Fibroblast of lung (primary cell): Measurements from ENCODE around the gene ST8SIA6. TPM values are rescaled to one million over a fixed set of nuclear protein-coding genes. Genes with fewer than 3 reads are reported as not detected.

Source experiments
- DNase-seq, 2 donors: peaks; one replicate each; pipeline versions ENCODE4 v3.0.0 to v3.0.0-alpha.2; 2010; ENCODE audit warnings: low read depth in 2 of 2
- H2AFZ ChIP-seq: 2 replicates; pipeline ENCODE4 v1.5.1; 2012; ENCODE audit warnings: low read length, control low read depth, inconsistent platforms
- H3K27ac ChIP-seq: 2 replicates; pipeline ENCODE4 v1.5.1; 2011; ENCODE audit warnings: low read length, control low read depth; ENCODE audit not compliant: insufficient read depth
- H3K27me3 ChIP-seq: 2 replicates; pipeline ENCODE4 v1.5.1; 2011; ENCODE audit warnings: mild to moderate bottlenecking, low read length; ENCODE audit not compliant: control insufficient read depth, insufficient read depth
- H3K36me3 ChIP-seq: 2 replicates; pipeline ENCODE4 v1.5.1; 2011; ENCODE audit warnings: low read length; ENCODE audit not compliant: control insufficient read depth, insufficient read depth
- H3K4me1 ChIP-seq: 2 replicates; pipeline ENCODE4 v1.5.1; 2011; ENCODE audit warnings: low read length; ENCODE audit not compliant: control insufficient read depth, insufficient read depth; ENCODE audit errors: extremely low read depth
- H3K4me2 ChIP-seq: 2 replicates; pipeline ENCODE4 v1.5.1; 2011; ENCODE audit warnings: low read length, control low read depth; ENCODE audit not compliant: insufficient read depth; ENCODE audit errors: extremely low read depth
- H3K4me3 ChIP-seq, 4 experiments: fragments of 200-600 bp in 1 of 4; sonication (generic) in 1 of 4; replicated peaks in 1 of 4; 2 replicates each; pipeline ENCODE4 v1.5.1; 2011 to 2016; ENCODE audit warnings: low read length in 4 of 4, low read depth in 3 of 4, mild to moderate bottlenecking in 3 of 4, control low read depth in 2 of 4, inconsistent platforms in 1 of 4, mixed read lengths in 1 of 4; ENCODE audit not compliant: insufficient read depth in 1 of 4; ENCODE audit errors: control extremely low read depth in 1 of 4
- H3K79me2 ChIP-seq: 2 replicates; pipeline ENCODE4 v1.5.1; 2012; ENCODE audit warnings: mild to moderate bottlenecking, low read length, inconsistent platforms; ENCODE audit not compliant: control insufficient read depth, insufficient read depth
- H3K9ac ChIP-seq: 2 replicates; pipeline ENCODE4 v1.5.1; 2011; ENCODE audit warnings: mild to moderate bottlenecking, low read length, control low read depth; ENCODE audit not compliant: insufficient read depth
- H3K9me3 ChIP-seq: 2 replicates; pipeline ENCODE4 v1.5.1; 2012; ENCODE audit warnings: low read depth, low read length; ENCODE audit not compliant: control insufficient read depth, insufficient read depth
- H4K20me1 ChIP-seq: 2 replicates; pipeline ENCODE4 v1.5.1; 2011; ENCODE audit warnings: low read length; ENCODE audit not compliant: control insufficient read depth, insufficient read depth; ENCODE audit errors: extremely low read depth
- EZH2 ChIP-seq: IDR thresholded peaks from 2 replicates; pipeline ENCODE4 v1.5.1; 2012; ENCODE audit warnings: low read length, control low read depth, mild to moderate bottlenecking; ENCODE audit errors: missing control alignments
- polyA plus RNA-seq, 2 donors: library from polyadenylated mRNA; depleted of rRNA in 1 of 2; stranded (reverse) in 1 of 2; unstranded in 1 of 2; fragments of >200 nt; gene quantifications; 2 replicates each; pipeline ENCODE4 v1.2.1, GENCODE V29; 2011 to 2012; ENCODE audit warnings: missing spikeins in 1 of 2
- total RNA-seq: library from RNA; depleted of rRNA; stranded (reverse); fragments of >200 nt; gene quantifications from 2 replicates; pipeline ENCODE4 v1.2.1, GENCODE V29; 2014
- TF ChIP-seq, protein P1 (sequence below), 2 donors: IDR thresholded peaks in 1 of 2; conservative IDR thresholded peaks in 1 of 2; 1 replicate in 1 of 2; 2 replicates in 1 of 2; pipeline ENCODE4 v1.5.1; 2011 to 2012; ENCODE audit warnings: low read length in 2 of 2, control low read depth in 1 of 2, inconsistent platforms in 1 of 2, low read depth in 1 of 2, mild to moderate bottlenecking in 1 of 2

ST8SIA6 gene
- total and polyA plus RNA-seq, 2 donors (not counting 1 experiment from before 2014, with no cell fraction given): under 0.01 to 0.05 TPM

DNA sequence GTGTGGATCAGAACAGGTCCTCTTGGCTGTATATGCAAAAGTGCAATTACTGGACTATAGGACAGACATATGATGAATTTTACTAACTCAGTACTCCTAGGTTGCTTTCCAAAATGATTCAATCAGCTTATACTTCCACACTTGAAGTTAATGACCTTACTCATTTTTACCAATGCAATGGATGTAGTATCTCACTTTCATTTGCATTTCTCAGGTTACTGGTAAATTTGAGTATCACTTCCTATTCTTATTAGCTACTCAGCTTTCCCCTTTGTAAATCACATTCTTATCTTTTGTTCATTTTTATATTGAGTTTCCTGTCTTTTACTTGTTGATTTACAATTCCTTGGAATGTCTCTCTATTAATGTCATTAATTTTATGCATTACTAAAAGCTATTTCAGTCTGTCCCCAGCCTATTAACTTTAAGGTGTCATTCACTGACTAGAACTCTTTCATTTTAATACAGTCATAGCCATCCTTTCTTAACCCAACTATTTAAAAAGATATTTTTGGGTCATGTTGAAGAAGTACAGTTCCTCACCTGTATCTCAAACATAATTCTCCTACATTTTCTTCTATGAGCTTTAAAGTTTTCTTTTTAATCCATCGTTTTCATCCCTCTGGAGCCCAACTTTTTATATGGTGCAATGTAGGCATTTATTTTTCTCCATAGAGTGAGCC lies 137.8 kb downstream of the ST8SIA6 start:
- Histone ChIP-seq H3K4me1 (no peaks in the 10 kb centered on the region), H2AFZ (no peak overlapping the region)
- DNase-seq: no peak

DNA sequence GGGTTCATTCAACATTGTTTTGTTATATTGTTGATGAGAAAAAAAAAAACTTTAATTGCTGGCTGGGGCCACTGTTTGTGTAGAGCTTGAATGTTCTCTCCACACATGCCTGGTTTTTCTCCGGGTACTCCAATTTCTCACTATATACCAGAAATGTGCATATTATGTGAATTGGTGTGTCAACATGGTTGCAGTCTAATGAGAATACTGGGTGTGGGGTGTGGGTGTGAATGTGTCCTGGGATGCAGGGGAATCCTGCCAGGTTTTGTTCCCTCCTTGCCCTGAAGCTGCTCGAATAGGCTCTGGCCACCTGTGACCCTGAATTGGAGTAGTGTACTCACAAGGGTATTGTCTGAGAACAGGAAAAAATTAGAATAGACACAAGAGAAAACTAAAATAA lies 145.0 kb downstream of the ST8SIA6 start:
- no peak overlapping the region for H3K9ac ChIP-seq
- H3K79me2 ChIP-seq: no peaks in the 10 kb centered on the region
- H2AFZ ChIP-seq: no peak overlapping the region
- no peaks in the 10 kb centered on the region for H3K36me3 ChIP-seq
- H3K4me2 ChIP-seq: no peak overlapping the region
- no peak for DNase-seq
- H3K9me3 ChIP-seq: no peaks in the 10 kb centered on the region
- H4K20me1 ChIP-seq: no peaks in the 10 kb centered on the region
- no peaks in the 10 kb centered on the region for H3K4me1 ChIP-seq
- TF ChIP-seq, protein P1, sequence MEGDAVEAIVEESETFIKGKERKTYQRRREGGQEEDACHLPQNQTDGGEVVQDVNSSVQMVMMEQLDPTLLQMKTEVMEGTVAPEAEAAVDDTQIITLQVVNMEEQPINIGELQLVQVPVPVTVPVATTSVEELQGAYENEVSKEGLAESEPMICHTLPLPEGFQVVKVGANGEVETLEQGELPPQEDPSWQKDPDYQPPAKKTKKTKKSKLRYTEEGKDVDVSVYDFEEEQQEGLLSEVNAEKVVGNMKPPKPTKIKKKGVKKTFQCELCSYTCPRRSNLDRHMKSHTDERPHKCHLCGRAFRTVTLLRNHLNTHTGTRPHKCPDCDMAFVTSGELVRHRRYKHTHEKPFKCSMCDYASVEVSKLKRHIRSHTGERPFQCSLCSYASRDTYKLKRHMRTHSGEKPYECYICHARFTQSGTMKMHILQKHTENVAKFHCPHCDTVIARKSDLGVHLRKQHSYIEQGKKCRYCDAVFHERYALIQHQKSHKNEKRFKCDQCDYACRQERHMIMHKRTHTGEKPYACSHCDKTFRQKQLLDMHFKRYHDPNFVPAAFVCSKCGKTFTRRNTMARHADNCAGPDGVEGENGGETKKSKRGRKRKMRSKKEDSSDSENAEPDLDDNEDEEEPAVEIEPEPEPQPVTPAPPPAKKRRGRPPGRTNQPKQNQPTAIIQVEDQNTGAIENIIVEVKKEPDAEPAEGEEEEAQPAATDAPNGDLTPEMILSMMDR (conservative IDR thresholded peaks at IDR 0.05 in 1 of 2, IDR thresholded peaks at IDR 0.05 in 1 of 2; ENCODE audit: low read depth in 1 of 2, low read length in 2 of 2): no peak
- TF ChIP-seq EZH2: no peak
- H3K27me3 ChIP-seq: peaks cover 10% of the 10 kb centered on the region
- no peak overlapping the region for H3K27ac ChIP-seq
- no peak overlapping the region for H3K4me3 ChIP-seq

More for the DNA sequence above, 137.8 kb downstream of the ST8SIA6 start:
- H3K9me3 ChIP-seq: no peaks in the 10 kb centered on the region
- no peaks in the 10 kb centered on the region for H4K20me1 ChIP-seq
- no peaks in the 10 kb centered on the region for H3K79me2 ChIP-seq
- no peak overlapping the region for H3K4me3 ChIP-seq
- H3K27me3 ChIP-seq: peaks cover 9% of the 10 kb centered on the region
- H3K4me2 ChIP-seq: no peak overlapping the region
- H3K36me3 ChIP-seq: no peaks in the 10 kb centered on the region
- no peak overlapping the region for H3K9ac ChIP-seq
- TF ChIP-seq EZH2: no peak
- TF ChIP-seq, protein P1 (conservative IDR thresholded peaks at IDR 0.05 in 1 of 2, IDR thresholded peaks at IDR 0.05 in 1 of 2; ENCODE audit: low read depth in 1 of 2, low read length in 2 of 2): no peak
- H3K27ac ChIP-seq: no peak overlapping the region

DNA sequence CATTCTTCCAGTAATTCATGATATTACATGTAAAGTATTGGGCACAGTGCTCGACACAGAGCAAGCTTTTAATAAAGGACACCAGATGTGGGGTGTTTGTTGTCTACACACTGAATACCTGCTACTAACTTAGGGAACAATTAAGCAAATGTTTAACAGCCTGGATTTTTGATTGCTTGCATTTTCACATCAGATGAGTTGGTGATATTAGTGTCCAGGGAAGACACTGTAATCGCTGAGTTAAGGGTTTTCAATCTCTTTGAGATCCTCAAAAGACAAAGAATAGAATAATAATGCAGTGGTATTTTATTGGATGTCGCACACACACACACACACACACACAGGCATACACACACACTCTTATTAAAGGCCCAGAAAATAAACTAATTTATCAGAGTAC lies 147.3 kb downstream of the ST8SIA6 start:
- no peak for TF ChIP-seq EZH2
- TF ChIP-seq, protein P1 (conservative IDR thresholded peaks at IDR 0.05 in 1 of 2, IDR thresholded peaks at IDR 0.05 in 1 of 2; ENCODE audit: low read depth in 1 of 2, low read length in 2 of 2): no peak
- Histone ChIP-seq H2AFZ (no peak overlapping the region), H3K4me2 (no peak overlapping the region), H3K4me1 (no peaks in the 10 kb centered on the region), H3K27me3 (peaks cover 4% of the 10 kb centered on the region), H3K27ac (no peak overlapping the region), H3K9ac (no peak overlapping the region), H4K20me1 (no peaks in the 10 kb centered on the region), H3K9me3 (no peaks in the 10 kb centered on the region), H3K36me3 (no peaks in the 10 kb centered on the region), H3K4me3 (no peak overlapping the region), H3K79me2 (no peaks in the 10 kb centered on the region)
- DNase-seq: no peak
